Bronchial epithelial cell (primary cell): ENCODE results near the gene USP35. TPM values are rescaled to one million over a fixed set of nuclear protein-coding genes. Genes with fewer than 3 reads are reported as not detected.
"Not testable (repeated sequence)": the region's sequence is repeated elsewhere in the genome, so short reads cannot be mapped to it uniquely, and the experiment has no call there.

Source experiments
- DNase-seq: peaks from one replicate; pipeline ENCODE4 v3.0.0-alpha.2; 2010; ENCODE audit warnings: low read depth
- FAIRE-seq: peaks from 2 replicates; lab custom pipeline; 2011; peaks lifted over from hg19 to GRCh38; lab: Jason Lieb, UNC
- H3K27me3 ChIP-seq: 2 replicates; pipeline ENCODE4 v1.5.1; 2011; ENCODE audit warnings: low read length; ENCODE audit not compliant: control insufficient read depth, insufficient read depth
- H3K36me3 ChIP-seq: 2 replicates; pipeline ENCODE4 v1.5.1; 2011; ENCODE audit warnings: low read length; ENCODE audit not compliant: control insufficient read depth, insufficient read depth
- H3K4me3 ChIP-seq: 2 replicates; pipeline ENCODE4 v1.5.1; 2011; ENCODE audit warnings: mild to moderate bottlenecking, low read depth, low read length, control low read depth
- total RNA-seq: library from RNA; depleted of rRNA; stranded (reverse); fragments of >200 nt; gene quantifications from 2 replicates; pipeline ENCODE4 v1.2.1, GENCODE V29; 2014
- TF ChIP-seq, protein P1 (sequence below): IDR thresholded peaks from 2 replicates; pipeline ENCODE4 v1.5.1; 2011; ENCODE audit warnings: mild to moderate bottlenecking, moderate library complexity, low read length, control low read depth, inconsistent platforms; ENCODE audit not compliant: insufficient read depth, severe bottlenecking

USP35 gene
- total RNA-seq, 1 donor from 2014 or later = 3.7 TPM

DNA sequence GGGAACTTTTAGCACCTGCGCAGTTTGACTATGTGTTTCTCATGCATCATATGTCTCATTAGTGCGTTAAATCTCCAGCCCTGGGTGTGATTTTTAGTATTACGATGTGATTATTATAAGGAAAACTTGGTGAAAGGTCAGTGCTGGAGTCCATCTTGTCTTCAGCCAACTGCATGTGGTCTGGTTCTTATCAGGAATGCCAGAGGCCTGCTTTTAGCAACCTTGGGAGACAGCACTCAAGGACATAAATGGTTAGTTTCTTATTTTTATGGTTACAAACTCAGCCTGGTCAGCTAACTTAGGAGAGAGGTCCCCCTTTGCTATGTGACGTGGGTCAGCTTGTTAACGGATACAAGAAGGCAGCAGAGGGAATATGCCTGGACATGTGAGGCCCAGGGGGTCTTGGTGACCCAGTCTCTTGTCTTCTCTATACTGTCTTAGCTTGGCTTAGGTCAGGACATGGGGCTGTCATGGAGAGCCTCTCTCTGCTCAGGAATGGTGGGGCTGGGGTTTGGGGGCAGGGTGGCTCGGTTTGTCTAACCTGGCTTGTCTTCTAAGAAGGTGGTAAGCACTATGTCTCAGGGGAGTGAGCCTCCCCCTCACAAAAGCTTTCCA, 21.8 kb upstream of the USP35 start:
- FAIRE-seq = no peak
- no peaks in the 10 kb centered on the region for H3K36me3 ChIP-seq

DNA sequence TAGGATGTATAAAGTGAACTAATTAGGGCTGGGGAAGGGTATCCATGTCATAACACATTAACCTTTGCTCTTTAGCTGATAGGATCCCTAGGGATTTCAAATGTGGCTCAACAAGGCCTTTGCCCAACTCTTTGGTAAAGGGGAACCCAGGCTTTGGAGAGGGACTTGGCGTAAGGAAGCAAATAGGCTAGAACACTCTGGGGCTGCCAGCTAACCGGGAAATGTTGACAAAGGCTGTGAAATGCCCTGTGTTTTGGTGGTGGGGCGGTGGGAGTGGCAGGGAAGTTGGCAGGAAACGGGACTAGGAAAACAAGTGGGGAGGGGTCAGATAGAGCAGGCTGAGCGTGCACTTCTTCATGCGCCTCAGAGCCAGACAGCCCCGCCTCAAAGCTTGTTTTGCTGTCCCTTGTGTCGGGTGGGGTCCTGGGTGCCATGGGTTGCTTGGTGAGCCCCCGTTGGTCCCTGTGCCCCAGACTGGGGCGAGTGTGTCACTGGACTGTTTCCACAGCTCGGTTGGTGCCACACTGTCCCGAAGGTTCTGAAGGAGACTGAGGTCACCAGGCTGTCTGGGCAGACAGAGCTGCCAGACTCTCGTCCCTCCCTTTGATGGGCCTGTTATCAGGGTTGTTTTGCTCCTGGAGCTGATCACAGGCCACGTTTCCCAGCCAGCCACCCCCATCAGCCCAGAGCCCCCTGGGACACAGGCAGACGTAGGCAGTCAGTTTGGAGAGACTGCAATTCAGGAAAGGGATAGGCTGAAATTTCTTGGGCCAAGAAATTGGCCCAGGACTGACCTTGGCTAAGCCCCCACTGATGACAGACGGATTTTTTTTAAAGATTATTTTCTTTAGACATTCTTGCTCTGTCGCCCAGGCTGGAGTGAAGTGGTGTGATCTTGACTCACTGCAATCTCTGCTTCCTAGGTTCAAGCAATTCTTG, 19.9 kb upstream of the USP35 start:
- FAIRE-seq (no peak), DNase-seq (no peak)
- TF ChIP-seq, protein P1, sequence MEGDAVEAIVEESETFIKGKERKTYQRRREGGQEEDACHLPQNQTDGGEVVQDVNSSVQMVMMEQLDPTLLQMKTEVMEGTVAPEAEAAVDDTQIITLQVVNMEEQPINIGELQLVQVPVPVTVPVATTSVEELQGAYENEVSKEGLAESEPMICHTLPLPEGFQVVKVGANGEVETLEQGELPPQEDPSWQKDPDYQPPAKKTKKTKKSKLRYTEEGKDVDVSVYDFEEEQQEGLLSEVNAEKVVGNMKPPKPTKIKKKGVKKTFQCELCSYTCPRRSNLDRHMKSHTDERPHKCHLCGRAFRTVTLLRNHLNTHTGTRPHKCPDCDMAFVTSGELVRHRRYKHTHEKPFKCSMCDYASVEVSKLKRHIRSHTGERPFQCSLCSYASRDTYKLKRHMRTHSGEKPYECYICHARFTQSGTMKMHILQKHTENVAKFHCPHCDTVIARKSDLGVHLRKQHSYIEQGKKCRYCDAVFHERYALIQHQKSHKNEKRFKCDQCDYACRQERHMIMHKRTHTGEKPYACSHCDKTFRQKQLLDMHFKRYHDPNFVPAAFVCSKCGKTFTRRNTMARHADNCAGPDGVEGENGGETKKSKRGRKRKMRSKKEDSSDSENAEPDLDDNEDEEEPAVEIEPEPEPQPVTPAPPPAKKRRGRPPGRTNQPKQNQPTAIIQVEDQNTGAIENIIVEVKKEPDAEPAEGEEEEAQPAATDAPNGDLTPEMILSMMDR = no peak
- H3K27me3 ChIP-seq = no peaks in the 10 kb centered on the region
- H3K36me3 ChIP-seq = peaks cover 3% of the 10 kb centered on the region
- no peak overlapping the region for H3K4me3 ChIP-seq

More for the DNA sequence above, 21.8 kb upstream of the USP35 start:
- TF ChIP-seq, protein P1 = no peak
- no peak for DNase-seq
- Histone ChIP-seq H3K4me3 (no peak overlapping the region), H3K27me3 (no peaks in the 10 kb centered on the region)

DNA sequence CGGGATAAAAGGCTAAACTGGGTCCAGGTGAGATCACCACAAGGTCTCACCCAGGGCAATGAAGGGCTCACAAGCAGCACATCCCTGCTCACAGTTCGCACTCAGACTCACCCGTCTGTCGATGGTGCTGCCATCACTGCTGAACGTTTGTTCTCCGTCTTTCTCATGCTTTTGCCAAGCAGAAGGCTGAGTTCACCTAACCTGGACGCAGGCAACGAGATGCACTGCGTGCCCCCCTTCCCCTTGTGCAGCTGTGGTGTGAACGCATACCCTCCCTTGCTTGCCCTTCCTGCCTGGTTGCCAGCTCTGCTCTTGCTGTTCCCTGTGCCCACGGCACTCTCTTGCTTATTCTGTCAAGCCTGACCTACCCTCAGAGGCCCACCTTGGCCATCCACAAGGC, 18.3 kb upstream of the USP35 start:
- FAIRE-seq (no peak), DNase-seq (no peak)
- H3K27me3 ChIP-seq = no peaks in the 10 kb centered on the region
- TF ChIP-seq, protein P1 = no peak
- H3K4me3 ChIP-seq = no peak overlapping the region
- peaks cover 7% of the 10 kb centered on the region for H3K36me3 ChIP-seq

DNA sequence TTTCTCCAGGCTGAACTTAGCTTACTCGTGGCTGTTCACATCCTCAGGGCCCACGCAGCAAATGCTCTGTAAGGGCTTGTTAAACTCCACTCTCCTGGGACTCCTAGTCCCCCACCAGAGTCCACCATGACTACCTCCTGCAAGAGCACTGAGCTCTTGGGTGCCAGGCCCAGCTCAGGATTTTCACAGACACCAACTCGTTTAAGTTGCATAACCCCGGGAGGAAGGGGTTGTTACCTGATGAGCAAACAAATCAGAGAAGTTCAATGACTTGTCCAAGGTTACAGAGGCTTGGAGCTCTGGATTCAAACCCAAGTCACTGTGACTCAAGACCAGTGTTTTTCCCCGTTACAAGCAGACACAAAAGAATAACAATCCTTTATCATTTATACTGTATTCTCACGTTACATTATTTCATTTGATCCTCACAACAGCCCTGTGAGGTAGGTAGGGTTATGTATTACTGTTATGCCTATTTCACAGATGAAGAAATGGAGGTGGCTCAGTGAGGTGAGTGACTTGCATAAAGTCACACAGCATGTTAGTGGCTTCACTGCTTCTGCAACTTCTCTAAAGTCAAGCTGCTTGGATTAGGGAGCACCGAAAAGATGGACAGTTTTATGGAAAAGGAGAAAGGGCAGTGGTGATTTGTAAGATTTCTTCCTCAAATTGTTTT, 17.7 kb upstream of the USP35 start:
- peaks cover 7% of the 10 kb centered on the region for H3K36me3 ChIP-seq
- H3K27me3 ChIP-seq = no peaks in the 10 kb centered on the region
- no peak overlapping the region for H3K4me3 ChIP-seq
- no peak for DNase-seq
- no peak for FAIRE-seq
- TF ChIP-seq, protein P1 = no peak

DNA sequence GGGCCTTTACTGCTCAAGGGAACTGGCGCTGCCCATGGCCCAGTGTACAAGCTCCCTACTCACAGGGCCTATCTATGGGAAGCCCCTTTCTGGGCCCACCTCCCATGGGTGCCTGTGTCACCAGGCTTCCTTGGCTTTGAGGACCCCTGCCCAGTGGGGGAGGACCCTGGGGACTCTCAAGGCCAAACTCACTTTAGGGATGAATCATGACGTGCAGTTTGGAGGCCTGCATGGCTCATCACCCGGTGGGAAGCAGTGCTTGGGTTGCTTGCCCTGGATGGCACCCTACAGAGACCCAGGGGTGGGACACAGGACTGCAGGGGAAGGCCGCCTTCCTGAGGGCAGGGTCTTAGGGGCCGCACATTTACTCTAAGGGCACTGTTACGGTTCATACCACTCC, 16.8 kb upstream of the USP35 start:
- no peak overlapping the region for H3K4me3 ChIP-seq
- FAIRE-seq (no peak), DNase-seq (no peak)
- TF ChIP-seq, protein P1 = no peak
- peaks cover 7% of the 10 kb centered on the region for H3K36me3 ChIP-seq
- H3K27me3 ChIP-seq = no peaks in the 10 kb centered on the region

DNA sequence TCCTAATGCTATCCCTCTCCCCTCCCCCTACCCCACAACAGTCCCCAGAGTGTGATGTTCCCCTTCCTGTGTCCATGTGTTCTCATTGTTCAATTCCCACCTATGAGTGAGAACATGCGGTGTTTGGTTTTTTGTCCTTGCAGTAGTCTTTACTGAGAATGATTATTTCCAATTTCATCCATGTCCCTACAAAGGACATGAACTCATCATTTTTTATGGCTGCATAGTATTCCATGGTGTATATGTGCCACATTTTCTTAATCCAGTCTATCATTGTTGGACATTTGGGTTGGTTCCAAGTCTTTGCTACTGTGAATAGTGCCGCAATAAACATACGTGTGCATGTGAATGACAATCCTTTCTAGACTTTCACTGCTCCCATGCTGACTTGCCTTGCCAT, 12.9 kb upstream of the USP35 start:
- H3K4me3 ChIP-seq, DNase-seq, FAIRE-seq, H3K27me3 ChIP-seq: not testable (repeated sequence)
- H3K36me3 ChIP-seq = peaks cover 13% of the 10 kb centered on the region
